Stimulated activated CD8-positive, alpha-beta memory T cell treated with anti-CD3 and anti-CD28 coated beads, Interleukin-15, amount 100 ng/mL, for 48 hours (primary cell): ENCODE measurements around the gene TNFRSF4.

Experiments used
- DNase-seq, 2 donors: peaks; one replicate each; pipeline ENCODE4 v3.0.0-alpha.2; 2020; ENCODE audit warnings: low read depth in 2 of 2

Gene TNFRSF4

DNA sequence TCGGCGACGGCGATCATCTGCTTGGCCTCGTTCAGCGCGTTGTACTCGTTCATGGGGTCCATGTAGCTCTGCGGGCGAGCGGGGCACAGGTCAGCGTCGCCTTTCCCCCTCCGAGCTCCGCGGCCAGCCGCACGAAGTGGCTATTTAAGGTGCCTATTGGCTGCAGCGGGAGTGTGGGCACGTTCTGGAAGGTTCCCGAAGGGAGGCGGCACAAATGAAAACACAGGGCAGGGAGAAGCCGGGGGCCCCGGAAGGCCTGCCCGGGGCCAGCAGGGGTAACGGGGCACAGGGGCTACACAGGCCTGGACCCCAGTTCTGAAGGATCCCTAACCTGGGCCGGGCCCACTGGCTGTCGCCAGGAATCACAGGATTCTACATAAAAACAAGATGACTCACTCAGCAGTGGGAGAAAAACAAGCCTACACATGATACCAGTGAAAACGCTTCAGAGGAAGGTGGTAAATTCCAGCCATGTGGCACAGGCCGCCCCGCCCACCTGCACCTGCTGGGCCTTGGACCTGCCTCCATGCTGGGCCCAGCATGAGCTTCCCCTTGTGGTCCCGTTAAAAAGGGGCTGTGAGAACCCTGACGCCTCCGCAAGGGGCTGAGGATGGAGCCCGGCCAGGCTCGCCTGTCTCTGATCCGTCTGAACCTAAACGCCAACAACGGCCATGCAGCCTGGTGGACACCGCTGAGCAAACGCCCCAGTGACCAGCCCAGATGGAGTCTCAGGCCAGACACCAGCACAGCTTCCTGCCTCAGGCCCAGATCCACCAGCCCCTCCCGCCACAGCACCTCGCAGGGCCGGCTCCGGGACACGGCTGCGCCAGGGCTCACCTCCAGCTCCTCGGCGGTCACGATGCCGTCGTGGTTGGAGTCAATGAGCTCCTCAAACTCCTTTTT, 3.9 kb upstream of the TNFRSF4 start:
- DNase-seq, result no peak

GRCh38 chr1:1216770-1217620, 3.0 kb upstream of the TNFRSF4 start:
- no peak for DNase-seq

DNA sequence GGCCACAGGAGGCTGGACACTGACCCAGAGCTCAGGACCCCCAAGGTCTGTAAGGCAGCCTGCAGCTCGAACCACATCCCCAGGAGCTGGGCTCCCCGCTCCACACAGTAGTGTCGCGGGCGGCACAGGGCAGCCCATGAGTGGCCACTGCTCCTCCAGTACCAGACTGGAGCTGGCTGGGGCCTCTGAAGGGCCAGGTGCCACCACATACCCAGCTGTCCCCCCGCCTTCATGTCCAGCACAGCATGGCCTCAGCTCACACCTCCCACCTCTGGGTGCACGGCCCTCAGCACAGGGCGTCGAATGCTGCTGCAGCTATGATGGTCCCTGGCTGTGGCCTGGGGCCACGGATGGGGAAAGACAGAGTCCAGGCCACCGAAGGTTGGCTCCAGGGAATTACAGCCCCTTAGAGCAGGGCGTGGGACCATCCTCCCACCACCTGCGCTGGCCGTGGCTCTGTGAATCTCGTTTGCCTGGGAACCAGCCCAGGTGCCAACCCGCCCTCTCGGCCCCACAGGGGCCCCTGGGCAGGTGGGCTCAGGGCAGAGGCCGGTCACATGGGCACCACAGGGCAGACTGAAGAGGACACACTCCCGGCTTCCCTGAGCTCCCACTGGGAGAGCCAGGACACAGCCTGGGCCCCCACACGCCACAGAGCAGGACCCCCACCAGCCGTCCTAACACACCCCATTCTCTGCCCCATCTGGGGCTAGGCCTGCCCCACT, 2.1 kb upstream of the TNFRSF4 start:
- DNase-seq, result no peak

DNA sequence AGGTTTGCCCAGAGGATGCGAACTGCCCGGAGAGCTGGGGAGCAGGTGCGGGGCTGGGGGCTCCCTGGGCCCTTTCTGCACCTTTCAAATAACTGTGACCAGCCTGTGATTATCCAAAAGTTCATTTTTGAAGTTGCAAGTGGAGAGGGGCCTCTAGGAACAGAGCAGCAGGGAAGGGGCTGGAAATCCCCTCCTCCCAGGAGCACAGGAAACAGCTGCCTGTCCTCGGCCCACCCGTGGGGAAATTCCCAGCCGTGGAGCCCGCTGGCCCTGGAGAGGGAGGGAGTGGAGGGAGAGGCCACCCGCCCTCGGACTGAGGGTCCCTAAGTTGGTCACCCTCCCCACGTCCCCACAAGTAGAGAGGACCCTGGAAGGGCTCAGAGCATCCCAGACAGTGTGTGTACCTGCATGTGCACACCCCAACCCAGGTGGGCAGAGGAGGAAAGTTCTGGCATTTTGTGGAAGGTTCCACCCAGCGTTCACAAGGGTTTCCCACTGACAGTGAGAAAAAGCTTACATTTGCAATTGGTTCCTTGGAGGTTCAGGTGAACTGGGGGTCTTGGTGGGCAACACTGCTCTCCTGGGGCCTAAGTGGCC, 1.2 kb upstream of the TNFRSF4 start:
- DNase-seq, result no peak

DNA sequence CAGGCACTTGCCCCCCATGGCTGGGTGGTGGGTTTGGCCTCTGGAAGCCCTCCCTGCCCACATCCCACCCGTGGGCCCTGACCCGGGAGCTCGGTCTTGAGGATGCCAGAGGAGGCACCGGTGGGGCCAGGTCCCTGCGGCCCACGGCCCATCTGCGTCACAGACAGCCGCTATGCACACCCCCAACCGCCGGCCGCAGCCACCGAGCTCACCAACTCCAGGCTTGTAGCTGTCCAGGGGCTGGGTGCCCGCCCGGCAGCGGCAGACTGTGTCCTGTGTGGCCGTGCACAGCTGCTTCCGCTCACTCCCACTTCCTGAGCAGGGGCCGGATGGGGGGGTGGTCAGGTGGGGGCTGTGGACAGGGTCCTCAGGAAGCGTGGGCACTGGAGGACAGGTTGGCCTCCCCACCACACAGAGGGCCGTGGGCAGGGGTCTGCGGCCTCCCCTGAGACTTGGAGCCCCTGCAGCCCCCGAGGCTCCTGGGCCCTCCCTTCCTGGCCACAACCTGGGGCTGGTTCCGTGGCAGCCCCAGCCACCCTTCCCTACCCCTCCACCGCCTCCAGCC, 1.1 kb downstream of the TNFRSF4 start:
- peak; percentile 34 to 58 for DNase-seq

- no peak for DNase-seq
Observed at GRCh38 chr1:1211541-1212441, 2.2 kb downstream of the TNFRSF4 start.

DNA sequence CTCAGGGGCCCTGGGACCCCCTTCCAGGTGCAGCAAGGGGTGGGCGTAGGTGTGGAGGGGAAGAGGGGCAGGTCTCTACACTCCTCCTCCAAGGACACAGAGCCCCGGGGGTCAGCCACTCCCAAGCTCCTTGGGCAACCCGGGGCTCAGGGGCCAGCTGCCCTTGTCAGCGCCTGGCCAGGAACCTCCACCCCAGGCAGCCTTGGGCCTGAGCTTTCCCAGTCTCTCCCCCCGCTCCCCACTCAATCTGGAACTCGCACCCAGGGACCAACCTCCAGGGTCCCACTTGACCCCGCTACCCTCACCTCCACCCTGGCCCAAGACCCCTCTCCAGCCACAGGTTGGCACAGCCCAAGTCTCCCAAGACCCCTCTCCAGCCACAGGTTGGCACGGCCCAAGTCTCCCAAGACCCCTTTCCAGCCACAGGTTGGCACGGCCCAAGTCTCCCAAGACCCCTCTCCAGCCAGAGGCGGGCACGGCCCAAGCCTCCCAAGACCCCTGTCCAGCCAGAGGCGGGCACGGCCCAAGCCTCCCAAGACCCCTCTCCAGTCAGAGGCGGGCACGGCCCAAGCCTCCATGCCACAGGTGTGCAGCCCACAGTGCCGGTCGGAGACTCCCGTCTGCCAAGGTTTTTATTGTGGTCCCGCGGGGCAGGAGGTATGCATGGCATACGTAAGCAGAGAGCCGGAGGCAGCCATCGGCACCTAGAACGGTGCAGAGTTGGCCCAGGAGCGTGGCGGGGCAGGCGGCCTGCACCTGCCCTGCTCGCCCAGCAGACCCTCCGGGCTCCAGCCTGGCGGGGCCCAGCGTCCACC, 3.0 kb downstream of the TNFRSF4 start:
- DNase-seq, result no peak

GRCh38 chr1:1208713-1209433, 5.1 kb downstream of the TNFRSF4 start:
- peak; percentile 36 to 49 for DNase-seq

GRCh38 chr1:1207571-1207892, 6.4 kb downstream of the TNFRSF4 start:
- no peak for DNase-seq

- no peak for DNase-seq
Observed at GRCh38 chr1:1206966-1207531, 6.9 kb downstream of the TNFRSF4 start.

GRCh38 chr1:1206376-1206965, 7.5 kb downstream of the TNFRSF4 start, which contains the start of gene TNFRSF18:
Gene TNFRSF18 (minus strand): TSS chr1:1206592. CDS start chr1:1206571, 21 bp downstream.
- peak; percentile 35 to 43 for DNase-seq

- DNase-seq, result no peak
Observed at GRCh38 chr1:1205769-1206375, 8.1 kb downstream of the TNFRSF4 start.

- no peak for DNase-seq
Observed at GRCh38 chr1:1204998-1205768, 8.8 kb downstream of the TNFRSF4 start.

GRCh38 chr1:1204425-1204920, 9.5 kb downstream of the TNFRSF4 start:
- DNase-seq, result no peak

GRCh38 chr1:1203561-1204424, 10.2 kb downstream of the TNFRSF4 start:
- no peak for DNase-seq
